OCI-LY1 (cell line): ENCODE results near the gene HEBP1.

Experiments used
- CTCF ChIP-seq: fragments of 200-600 bp; sonication (generic), shearing (Covaris generic); IDR thresholded peaks from 2 replicates; pipeline ENCODE4 v1.5.1; 2017; ENCODE audit warnings: mild to moderate bottlenecking, antibody characterized with exemption, low read length, moderate library complexity, mixed read lengths
- EZH2 ChIP-seq: fragments of 200-600 bp; sonication (generic), shearing (Covaris generic); IDR thresholded peaks from 2 replicates; pipeline ENCODE4 v1.8.0; 2017; ENCODE audit warnings: borderline replicate concordance, mixed run types, mild to moderate bottlenecking, antibody characterized with exemption, low read length, moderate library complexity, mixed read lengths

DNA sequence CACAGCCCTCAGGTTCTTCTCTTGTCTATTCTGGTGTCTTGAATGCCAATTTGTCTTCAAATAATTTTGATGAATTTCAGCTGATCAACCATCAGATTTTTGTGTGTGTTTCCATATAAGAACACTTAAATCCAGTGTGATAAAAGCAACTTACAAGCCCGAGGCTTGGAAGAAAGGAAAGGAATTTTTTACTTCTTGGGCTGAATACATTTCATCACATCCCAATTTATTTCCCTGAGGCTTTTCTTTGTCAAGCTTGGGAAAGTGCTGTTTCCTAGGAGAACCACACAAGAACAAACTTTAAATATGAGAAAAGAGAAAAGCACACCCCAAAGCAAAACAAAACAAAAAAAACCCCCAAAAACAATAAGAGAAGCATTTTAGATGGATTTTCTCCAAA lies 74.7 kb downstream of the HEBP1 start:
- TF ChIP-seq CTCF (no peak), EZH2 (no peak)
